NCI-H2171 treated with DMSO at 0.1 percent for 48 hours (cell line): ENCODE measurements around the gene TBX15.

Experiments used
- DNase-seq: peaks from one replicate; lab custom pipeline; 2025; lab: John Stamatoyannopoulos, UW

TBX15 gene

GRCh38 chr1:119001181-119002027, 13.3 kb upstream of the TBX15 start:
- no peak for DNase-seq

GRCh38 chr1:119000371-119001180, 12.4 kb upstream of the TBX15 start:
- no peak for DNase-seq

GRCh38 chr1:118999348-119000071, 11.4 kb upstream of the TBX15 start:
- DNase-seq: no peak

- no peak for DNase-seq
These were observed 10.0 kb upstream of the TBX15 start for GRCh38 chr1:118998171-118998570.

GRCh38 chr1:118997225-118997624, 9.1 kb upstream of the TBX15 start:
- no peak for DNase-seq

GRCh38 chr1:118995312-118996016, 7.3 kb upstream of the TBX15 start:
- DNase-seq: no peak

GRCh38 chr1:118993700-118994026, 5.5 kb upstream of the TBX15 start:
- DNase-seq: no peak

- no peak for DNase-seq
These were observed 4.9 kb upstream of the TBX15 start for GRCh38 chr1:118992868-118993699.

- DNase-seq: no peak
These were observed 4.2 kb upstream of the TBX15 start for GRCh38 chr1:118992237-118992825.

- DNase-seq: no peak
These were observed 3.3 kb upstream of the TBX15 start for GRCh38 chr1:118991448-118991847.

GRCh38 chr1:118990513-118991152, 2.5 kb upstream of the TBX15 start:
- DNase-seq: no peak

- DNase-seq: no peak
These were observed 1.8 kb upstream of the TBX15 start for GRCh38 chr1:118989878-118990378.

GRCh38 chr1:118989006-118989815, 1.1 kb upstream of the TBX15 start:
- DNase-seq: no peak

GRCh38 chr1:118987468-118988185, 516 bp downstream of the TBX15 start:
- DNase-seq: no peak

GRCh38 chr1:118986555-118987467, 1.3 kb downstream of the TBX15 start:
- DNase-seq: no peak

GRCh38 chr1:118985640-118986554, 2.2 kb downstream of the TBX15 start:
- no peak for DNase-seq
